GM18517 (cell line): ENCODE data around the gene AK9.
"Not testable (repeated sequence)": the region's sequence is repeated elsewhere in the genome, so short reads cannot be mapped to it uniquely, and the experiment has no call there.

Source experiments
- ATAC-seq: cut with Tn5 transposase; IDR thresholded peaks from one replicate; pipeline ENCODE4 v1.9.1; 2021; ENCODE audit warnings: mild to moderate bottlenecking, moderate library complexity; ENCODE audit not compliant: unreplicated experiment

AK9 gene

DNA sequence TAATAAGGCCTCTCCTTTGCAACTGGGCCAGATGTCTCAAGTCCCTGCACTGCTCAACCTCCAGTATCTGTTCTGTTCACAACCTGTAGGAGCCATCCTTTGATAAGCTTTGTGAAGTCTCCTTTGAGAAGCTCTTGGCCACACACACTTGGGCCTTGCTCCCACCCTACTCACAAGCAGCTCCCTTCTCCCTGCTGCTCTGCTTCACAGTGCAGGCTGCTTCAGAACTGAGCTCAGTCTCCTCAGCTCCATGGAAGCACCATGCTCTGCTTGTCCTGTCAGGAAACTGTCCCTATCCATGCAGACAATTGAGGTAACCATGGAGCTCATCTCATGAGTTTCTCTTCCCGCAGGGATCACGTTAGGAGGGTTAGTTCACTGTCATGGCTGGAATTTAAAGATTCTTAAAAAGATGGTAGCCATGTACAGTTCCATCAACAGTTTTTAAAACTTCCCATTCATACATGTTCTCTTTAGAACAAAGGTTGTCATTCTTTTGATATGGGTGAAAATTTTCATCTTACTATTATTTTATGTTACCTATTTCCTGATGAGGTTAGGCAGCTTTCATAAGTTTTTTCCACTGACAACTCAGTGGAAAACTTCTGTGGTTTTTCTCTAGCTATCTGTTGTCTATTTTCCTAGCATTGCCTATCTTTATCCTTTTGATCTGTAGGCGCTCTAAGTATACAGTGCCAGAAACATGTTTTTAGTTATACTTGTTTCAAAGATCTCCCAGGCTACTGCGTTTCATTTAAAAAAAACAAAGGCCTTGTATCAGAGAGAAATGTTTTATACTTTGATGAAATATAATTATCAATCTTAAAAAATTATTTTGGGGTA lies 62.6 kb downstream of the AK9 start:
- no peak for ATAC-seq

DNA sequence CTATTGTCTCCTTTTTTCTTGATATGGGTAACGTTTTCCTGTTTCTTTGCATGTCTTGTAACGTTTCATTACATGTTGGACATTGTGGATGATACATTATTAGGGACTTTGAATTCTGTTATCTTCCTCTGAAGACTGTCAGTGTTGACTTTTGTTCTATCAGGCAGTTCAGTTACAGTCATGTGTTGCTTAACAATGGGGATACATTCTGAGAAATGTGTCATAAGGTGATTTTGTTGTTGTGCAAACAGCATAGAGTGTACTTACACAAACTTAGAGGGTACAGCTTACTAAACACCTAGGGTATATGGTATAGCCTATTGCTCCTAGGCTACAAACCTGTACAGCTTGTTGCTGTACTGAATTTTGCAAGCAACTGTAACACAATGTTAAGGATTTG lies 64.7 kb downstream of the AK9 start:
- no peak for ATAC-seq

DNA sequence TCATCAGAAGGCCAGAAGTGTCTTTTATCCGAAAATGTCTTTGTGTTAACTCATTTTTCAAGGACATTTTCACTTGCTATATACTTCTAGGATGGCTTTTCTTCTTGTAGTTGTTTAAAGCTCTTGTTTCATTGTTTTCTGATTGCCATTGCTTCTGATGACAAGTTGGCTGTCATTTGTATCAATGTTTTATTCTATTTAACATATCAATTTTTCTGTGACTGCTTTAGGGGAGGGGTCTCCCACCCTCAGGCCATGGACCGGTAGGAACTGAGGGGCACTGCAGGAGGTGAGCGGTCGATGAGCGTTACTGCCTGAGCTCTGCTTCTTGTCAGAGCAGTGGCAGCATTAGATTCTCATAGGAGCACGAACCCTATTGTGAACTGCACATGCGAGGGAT lies 65.8 kb downstream of the AK9 start:
- ATAC-seq, result no peak

DNA sequence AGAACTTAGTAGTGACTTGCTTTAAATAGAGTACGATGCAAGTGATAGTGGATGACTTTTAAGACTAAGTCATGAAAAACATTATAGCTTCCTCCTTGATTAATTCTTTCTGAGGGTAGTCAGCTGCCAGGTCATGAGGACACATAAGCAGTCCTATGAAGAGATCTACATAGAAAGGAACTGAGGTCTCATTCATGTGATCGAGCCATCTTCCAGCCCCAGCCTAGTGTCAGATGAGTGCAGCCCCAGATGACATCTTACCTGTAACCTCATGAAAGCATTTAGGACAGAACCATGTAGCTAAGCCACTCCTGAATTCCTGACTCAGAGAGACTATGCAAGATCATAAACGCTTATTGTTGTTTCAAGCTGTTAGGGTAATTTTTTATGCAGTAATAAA lies 67.7 kb downstream of the AK9 start:
- no peak for ATAC-seq

DNA sequence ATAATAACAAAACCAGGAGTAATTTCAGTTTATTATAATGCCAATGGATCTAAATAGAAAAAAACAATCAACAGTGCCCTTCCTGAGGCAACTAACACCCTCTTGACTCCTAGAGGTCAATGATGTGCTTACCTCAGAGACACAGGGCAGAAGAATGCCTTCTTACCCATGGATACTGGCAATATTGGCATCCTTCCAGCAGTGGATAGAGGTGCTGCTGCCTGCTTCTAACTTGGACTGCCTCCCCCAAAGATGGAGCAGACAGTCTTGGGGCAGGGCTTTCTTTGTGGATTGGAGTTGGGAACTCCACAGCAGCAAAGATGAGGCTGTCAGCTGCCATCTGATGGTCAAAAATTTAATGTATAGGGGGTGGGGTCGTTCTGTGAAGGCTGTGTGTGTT lies 78.7 kb downstream of the AK9 start:
- no peak for ATAC-seq

DNA sequence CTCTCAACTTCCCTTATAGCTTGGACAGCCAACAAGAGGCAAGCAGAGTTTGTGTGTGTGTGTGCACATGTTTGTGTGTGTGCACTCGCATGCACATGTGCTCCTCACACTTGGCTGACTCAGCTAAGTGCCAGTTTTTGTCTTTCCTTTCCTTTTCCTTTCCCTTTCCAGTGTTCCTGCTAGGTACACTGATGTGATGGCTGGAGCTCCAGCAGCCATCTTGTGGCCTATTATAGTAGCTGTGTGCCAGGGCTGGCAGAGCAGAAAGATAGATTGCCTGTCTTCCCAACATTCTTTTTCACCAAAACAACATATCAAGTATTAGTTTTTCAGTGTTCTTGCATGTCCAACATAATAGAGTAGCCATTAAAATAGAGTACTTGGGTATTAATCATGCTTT lies 79.5 kb downstream of the AK9 start:
- ATAC-seq, result no peak

DNA sequence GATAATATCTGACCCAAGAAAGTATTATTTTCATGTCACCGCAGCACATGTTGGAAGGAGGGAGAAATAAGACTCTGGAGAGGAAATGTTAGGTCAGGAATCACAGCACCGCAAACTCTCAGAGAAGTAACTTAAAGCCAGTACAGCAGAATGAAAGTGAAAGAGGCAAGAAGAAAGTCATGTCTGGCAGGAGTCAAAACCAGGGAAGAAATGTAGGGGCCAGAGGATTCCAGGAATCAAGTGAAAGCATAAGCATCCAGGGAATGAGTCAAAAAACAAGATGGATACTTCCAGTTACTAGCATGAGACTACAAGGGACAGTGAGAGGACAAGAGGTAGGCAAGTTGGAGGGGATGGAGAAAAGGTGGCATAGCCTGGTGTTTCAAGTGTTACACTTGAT lies 80.4 kb downstream of the AK9 start:
- ATAC-seq, result no peak

DNA sequence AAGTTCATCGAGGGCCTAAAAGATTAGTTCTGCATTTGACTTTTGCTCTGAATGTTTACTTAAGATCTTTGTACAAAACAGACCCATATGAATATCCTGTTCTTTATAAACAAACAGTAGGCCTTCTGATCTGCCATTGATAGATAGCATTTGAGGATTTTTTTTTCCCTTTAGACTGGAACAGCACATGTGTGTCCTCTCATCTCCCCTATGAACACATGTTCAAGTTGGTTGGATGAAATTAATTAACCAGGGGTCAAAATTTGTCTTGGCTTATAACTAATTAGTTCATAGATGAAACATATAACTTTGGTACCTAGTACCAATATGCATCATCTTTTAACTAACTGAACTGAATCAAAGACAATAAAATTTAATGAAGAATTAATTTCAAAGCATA lies 81.3 kb downstream of the AK9 start:
- ATAC-seq, result no peak

DNA sequence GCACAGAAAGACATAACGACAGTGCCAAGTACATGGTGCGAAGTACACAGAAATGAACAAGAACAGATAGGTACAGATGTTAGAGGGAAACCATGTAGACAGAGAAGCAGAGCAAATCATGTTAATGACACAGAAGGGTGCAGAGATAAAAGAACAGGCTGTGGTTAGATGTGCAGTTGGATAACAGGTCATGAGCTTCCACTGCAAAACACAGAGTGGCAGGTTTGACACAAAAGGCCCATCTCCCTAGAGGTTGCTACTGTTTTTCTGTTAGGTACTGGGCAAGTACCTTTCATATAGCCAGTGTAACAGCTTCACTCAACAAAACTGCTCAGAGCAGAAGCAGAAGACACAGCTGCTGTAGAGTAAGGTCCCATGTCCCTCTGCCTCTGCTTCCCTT lies 84.6 kb downstream of the AK9 start:
- no peak for ATAC-seq

DNA sequence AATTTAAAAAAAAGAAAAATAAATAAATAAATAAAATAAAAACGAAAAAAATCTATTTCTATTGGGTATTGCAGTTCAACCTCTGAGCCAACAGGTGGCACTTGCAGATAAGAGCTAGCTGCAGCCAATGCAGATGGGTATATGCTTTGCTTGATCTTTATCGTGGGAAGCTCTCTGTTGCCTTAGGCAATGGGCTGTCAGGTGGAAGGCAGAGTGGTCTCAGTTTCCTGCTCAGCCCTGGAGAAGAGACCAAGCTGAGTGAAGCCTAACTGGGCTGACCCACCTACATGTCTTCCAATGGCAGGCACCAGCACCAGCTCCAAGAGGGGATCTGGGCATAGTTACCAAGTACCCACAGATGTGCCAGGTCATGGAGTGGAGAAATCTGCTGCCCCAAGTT lies 95.0 kb downstream of the AK9 start:
- ATAC-seq, result no peak

DNA sequence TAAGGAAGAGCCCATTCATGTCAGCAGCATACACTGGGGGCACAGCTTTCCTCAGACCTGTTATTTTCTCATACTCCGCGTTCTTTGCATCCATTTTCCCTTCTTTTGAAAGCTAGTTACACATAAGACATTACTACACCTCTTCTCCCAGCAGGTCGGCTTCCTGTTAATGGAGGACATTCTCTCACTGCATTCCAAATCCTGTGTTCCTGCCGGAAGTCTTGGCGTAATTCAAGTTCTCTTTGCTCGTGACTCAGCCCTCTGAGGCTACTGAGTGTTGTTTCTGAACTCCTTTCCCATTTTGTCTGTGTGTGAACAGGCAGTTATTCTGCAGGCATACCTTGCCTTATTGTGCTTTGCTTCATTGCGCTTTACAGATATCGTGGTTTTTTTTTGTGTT lies 110.5 kb downstream of the AK9 start:
- ATAC-seq, result no peak

DNA sequence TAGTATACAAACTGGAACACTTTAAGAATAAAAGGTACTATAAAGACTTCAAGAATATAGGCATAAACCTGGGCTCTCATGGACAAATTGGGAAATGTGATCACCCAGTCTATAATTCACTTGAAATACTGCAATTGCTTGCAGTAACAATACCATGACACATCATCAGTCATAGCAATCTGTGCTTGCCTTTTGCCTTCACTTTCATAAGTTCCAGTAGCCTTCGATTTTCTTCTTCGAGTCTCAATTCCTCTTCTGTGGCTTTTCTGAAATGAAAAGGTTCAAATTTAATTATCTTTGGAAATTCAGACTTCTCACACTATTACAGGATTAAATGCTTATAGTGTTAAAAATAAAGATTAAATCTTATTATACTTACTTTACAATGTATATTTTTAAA lies 111.6 kb downstream of the AK9 start:
- peak; percentile 97 for ATAC-seq

DNA sequence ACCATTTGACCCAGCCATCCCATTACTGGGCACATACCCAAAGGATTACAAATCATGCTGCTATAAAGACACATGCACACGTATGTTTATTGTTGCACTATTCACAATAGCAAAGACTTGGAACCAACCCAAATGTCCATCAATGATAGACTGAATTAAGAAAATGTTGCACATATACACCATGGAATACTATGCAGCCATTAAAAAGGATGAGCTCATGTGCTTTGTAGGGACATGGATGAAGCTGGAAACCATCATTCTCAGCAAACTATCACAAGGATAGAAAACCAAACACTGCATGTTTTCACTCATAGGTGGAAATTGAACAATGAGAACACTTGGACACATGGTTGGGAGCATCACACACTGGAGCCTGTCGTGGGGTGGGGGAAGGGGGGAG lies 121.1 kb downstream of the AK9 start:
- not testable (repeated sequence) for ATAC-seq

DNA sequence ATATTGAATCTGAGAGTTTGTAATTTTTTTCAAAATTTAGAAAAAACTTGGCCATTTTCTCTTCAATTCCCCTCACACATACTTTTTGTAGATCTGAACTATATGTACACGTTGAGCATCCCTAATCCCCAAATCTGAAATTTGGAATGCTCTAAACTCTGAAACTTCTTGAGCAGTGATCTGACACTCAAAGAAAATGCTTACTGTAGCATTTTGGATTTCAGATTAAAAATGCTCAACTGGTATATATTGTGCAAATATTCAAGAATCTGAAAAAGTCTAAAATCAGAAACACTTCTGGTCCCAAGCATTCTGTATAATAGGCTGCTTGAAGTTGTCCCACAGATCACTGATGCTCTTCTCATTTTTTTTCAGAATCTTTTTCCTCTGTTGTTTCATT lies 129.2 kb downstream of the AK9 start:
- ATAC-seq, result no peak

DNA sequence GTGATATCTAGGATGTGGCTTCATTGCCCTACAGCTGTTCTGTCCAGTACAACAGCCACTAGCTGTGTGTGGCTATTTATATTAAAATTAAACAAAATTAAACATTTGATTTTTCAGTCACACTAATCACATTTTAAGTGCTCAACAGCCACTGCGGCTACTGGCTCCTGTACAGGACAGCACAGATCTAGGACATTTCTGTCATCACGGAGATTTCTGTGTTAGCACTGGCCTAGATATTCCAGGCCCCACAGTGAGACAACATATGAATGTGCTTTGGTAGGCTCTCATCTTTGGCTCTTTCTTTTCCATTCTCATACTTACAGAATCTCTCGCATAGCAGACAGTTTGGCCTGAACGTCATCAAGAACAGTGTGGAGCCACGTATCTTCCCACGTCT lies 159.6 kb downstream of the AK9 start:
- ATAC-seq, result no peak

DNA sequence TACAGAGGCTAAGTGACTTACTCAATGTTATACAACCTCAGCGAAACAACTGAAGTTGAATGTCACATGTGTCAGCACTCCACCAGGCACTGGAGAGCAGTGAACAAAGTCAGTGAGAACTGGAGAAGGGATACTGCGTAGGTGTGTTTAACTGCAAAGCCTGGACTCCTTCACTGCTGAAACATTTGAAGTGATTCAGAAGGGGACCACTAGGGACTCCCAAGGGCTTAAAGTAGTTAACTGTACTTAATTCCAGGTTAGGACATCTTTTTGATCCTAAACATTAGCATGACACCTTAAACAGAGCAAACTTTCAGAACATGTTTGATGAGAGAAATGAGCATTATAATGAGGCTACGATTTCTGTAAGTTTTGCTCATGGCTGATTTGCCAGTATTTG lies 163.0 kb downstream of the AK9 start:
- ATAC-seq, result no peak

DNA sequence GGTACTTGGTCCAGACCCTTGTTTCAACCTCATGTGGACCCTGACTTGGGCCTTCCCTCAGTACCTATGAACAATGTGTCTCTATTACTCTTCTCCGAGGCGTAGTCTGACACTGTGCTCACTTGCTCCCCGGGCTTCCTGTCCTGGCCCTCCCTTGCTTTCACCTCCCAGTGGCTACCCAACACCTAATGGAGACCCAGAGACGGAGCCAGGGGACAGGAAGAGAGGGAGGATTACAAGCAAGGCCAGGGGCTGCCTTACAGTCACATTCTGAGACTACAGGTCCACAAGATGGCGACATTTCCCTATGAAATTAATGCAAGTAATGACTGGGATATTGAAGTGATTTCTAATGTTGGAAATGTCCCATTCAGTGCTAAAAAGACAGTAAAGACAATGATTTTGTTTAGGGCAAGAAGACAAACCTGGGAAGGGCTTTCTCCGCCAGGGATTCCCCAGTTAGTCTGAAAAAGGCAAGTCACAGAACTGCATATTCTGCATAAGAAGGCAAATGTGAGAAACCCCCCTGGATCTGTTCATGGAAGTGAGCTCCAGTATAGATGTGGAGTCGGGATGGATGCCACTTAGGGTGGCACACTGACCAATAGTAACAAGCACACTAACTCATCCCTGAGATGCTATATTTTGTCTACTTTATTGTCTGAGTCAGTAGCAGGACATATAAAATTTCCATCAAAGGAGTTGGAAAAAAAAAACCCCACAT lies 163.9 kb downstream of the AK9 start:
- no peak for ATAC-seq

DNA sequence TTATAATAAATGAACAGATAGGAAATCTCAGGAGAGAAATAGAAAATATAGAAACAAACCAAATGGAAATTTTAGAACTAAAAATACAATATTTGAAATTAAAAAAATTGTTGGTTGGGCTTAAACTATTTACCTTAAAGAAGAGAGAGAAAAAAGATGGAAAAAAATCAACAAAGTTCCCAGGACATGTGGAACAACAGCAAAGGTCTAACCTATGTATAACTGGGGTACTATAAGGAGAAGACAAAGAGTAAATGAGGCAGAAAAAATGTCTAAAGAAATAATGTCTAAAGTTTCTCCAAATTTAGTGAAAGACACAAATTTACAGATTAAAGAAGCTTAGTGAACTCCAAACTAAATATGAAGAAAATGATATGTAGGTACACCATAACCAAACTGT lies 166.9 kb downstream of the AK9 start:
- ATAC-seq, result no peak

DNA sequence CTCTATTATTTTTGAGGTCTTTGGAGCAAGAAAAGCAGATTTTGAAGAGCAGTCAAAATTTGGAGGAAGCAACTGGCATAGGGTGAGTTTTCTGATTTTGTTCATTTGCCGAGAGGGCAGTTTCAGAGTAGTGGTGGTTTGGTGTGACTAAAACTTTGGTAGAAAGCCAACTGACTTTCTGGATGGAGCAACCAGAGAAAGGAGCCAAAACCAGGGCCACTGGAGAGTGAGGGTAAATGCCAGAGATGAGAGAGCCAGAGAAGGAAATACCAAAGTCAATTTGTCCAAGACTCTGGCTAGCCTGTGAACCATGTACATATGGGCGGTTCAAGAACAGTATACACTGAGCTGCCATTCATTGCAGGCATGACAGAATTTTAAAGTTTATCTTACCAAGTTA lies 167.5 kb downstream of the AK9 start:
- ATAC-seq, result no peak

DNA sequence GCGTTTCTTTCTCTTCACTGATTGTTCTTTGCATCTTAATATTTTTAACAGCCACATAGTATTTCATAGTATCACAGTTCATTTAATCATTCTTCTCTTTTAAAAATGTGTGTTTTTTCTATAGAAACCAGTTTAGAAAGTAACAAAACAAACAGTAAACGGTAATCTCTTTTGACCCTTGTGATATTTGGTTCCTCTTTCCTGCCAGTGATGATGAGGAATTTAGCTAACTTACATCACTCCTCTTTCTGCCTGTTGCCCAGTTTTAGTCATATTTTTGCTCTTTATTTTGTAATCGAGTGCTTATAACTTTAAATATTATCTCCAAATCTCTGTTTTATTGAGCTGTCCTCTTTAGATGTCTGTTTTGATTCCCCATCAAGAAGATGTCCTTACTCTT lies 169.9 kb downstream of the AK9 start:
- ATAC-seq, result no peak

DNA sequence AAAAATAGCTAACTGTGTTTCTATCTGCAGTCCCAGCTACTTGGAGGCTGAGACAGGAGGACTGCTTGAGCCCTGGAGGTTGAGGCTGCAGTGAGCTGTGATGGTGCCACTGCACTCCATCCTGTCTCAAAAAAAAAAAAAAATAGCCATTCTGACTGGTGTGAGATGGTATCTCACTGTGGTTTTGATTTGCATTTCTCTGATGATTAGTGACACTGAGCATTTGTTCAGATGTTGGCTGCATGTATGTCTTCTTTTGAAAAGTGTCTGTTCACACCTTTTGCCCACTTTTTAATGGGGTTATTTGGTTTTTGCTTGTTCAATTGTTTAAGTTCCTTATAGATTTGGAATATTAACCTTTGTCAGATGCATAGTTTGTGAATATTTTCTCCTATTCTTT lies 171.4 kb downstream of the AK9 start:
- ATAC-seq, result not testable (repeated sequence)

DNA sequence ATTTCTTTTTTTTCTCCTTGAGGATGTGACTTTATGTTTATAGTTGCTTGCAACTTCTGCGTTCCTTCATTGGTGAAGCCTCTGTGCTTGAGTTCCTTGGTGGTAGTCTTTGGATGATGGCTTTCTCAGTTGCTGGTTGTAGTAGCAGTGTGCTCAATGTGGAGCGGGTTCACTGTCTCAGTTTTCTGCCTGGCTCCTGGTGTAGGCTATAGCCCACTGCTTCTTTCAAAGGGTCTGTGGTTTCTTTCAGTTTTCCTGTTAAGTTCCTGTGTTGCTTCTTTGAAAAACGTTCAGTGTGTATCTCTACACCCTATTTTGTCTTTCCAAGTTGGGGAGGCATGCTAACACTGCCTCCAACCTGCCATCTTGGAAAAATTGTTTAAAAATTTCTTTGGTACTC lies 174.1 kb downstream of the AK9 start:
- ATAC-seq, result no peak
